ENCODE measurements around the gene GGN. TPM values are rescaled to one million over a fixed set of nuclear protein-coding genes. Genes with fewer than 3 reads are reported as not detected.

GGN gene
- total RNA-seq, 1 experiment from 2014 or later, result 1.5 TPM

DNA sequence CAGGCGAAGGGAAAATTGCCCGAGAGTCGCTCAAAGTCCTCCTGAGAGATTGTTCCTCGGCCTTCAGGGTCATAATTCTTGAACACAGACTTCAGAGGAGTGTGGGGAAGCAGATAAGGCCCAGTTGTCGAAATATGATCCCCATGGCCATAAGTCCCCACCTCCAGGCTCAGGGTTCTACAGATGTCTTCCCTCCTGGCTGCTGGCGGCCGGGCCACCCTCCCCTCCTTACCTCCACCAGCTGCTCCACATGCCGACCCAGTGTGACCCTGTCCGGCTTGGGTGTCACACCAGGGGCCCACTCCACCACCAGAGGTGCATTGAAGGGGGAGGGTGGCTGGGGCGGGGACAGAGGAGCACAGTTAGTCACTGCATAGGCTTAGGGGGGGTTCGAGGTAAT lies 25.1 kb upstream of the GGN start:
- TF ChIP-seq, protein P1, sequence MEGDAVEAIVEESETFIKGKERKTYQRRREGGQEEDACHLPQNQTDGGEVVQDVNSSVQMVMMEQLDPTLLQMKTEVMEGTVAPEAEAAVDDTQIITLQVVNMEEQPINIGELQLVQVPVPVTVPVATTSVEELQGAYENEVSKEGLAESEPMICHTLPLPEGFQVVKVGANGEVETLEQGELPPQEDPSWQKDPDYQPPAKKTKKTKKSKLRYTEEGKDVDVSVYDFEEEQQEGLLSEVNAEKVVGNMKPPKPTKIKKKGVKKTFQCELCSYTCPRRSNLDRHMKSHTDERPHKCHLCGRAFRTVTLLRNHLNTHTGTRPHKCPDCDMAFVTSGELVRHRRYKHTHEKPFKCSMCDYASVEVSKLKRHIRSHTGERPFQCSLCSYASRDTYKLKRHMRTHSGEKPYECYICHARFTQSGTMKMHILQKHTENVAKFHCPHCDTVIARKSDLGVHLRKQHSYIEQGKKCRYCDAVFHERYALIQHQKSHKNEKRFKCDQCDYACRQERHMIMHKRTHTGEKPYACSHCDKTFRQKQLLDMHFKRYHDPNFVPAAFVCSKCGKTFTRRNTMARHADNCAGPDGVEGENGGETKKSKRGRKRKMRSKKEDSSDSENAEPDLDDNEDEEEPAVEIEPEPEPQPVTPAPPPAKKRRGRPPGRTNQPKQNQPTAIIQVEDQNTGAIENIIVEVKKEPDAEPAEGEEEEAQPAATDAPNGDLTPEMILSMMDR (conservative IDR thresholded peaks at IDR 0.05), result no peak
- Histone ChIP-seq H3K9ac (ENCODE audit: extremely low read depth, insufficient read length, low read length) (no peak overlapping the region), H3K79me1 (ENCODE audit: insufficient read depth, low read depth, low read length, poor library complexity, severe bottlenecking) (no peaks in the 10 kb centered on the region), H3K18ac (ENCODE audit: insufficient read length, low read depth, low read length) (no peak overlapping the region), H3K4ac (ENCODE audit: low read depth, low read length) (no peak overlapping the region), H3K27me3 (ENCODE audit: insufficient read depth, low read length) (no peaks in the 10 kb centered on the region), H3T11ph (ENCODE audit: low read length) (no peak overlapping the region), H3K4me2 (ENCODE audit: insufficient read depth, insufficient read length, low read length) (no peak overlapping the region), H3K56ac (ENCODE audit: insufficient read length, low read depth, low read length) (no peak overlapping the region), H2AK5ac (ENCODE audit: insufficient read length, low read length) (no peak overlapping the region), H3K23ac (ENCODE audit: insufficient read length, low read depth, low read length) (no peak overlapping the region), H3K23me2 (ENCODE audit: insufficient read length, low read depth, low read length, poor library complexity, severe bottlenecking) (peaks cover 8% of the 10 kb centered on the region), H3K14ac (ENCODE audit: insufficient read depth, low read length) (no peak overlapping the region), H2AFZ (ENCODE audit: low read length) (no peak overlapping the region), H3K9me3 (ENCODE audit: control insufficient read depth, low read depth, low read length) (no peaks in the 10 kb centered on the region), H3K27ac (ENCODE audit: insufficient read length, low read depth, low read length) (no peak overlapping the region), H2BK120ac (ENCODE audit: low read depth, low read length, poor library complexity, severe bottlenecking) (no peak overlapping the region), H2BK12ac (ENCODE audit: insufficient read length, low read depth, low read length) (no peak overlapping the region), H4K8ac (replicated peaks; ENCODE audit: insufficient read length, low read depth, low read length) (no peak overlapping the region), H3K4me1 (ENCODE audit: insufficient read depth, low read length) (no peaks in the 10 kb centered on the region), H4K91ac (ENCODE audit: insufficient read length, low read depth, low read length) (no peak overlapping the region), H3K79me2 (ENCODE audit: insufficient read depth, low read length) (no peaks in the 10 kb centered on the region), H2BK15ac (ENCODE audit: low read depth, low read length) (no peak overlapping the region), H2BK20ac (ENCODE audit: low read depth, low read length, poor library complexity, severe bottlenecking) (no peak overlapping the region), H4K5ac (ENCODE audit: insufficient read length, low read depth, low read length) (no peak overlapping the region), H2BK5ac (ENCODE audit: insufficient read length, low read length) (no peak overlapping the region), H4K20me1 (ENCODE audit: control insufficient read depth, insufficient read depth, insufficient read length) (no peaks in the 10 kb centered on the region)
- no peak for DNase-seq
- H3K9me3 Mint-ChIP-seq, result no peaks in the 10 kb centered on the region
- no peak overlapping the region for H3K4me3 Mint-ChIP-seq
- WGBS (ENCODE audit: extremely low coverage, insufficient read length, low lambda C conversion rate), result no CpG with 5 or more reads among the region's 11 CpGs
- no peak overlapping the region; a peak in 1 of 7 replicates for H3K27ac Mint-ChIP-seq
- peaks cover 2 to 5% (median 3%) of the 10 kb centered on the region in 3 experiments; a peak in 4 of 7 replicates for H3K36me3 Mint-ChIP-seq (ENCODE audit: insufficient read depth in 1 of 3, low read depth in 3 of 3)
- peaks cover 5% of the 10 kb centered on the region for H3K27me3 Mint-ChIP-seq (ENCODE audit: low read depth)
- H3K4me1 Mint-ChIP-seq, result peaks cover 8 to 11% of the 10 kb centered on the region in 2 experiments

Measured in H9 (cell line).